ENCODE data around the gene BCOR.

DNA sequence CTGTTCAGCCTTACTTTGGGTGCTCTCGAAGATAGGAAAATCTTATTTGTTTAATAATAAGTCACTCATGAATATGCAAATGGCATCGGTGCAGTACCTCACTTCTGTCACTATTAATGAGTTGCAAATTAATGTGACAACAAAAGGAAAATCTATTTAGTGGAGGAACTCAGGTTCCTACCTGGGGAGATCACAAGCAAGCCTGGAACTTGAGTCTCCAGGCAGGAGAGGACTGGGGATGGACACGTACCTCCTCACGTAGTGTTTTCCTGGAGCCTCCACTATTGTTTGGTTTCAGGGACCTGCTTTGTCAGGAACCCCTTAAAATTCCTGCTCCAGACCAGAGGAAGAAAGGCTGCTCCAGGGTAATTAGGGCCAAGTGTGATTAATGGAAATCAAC lies 82.1 kb downstream of the BCOR start:
- TF ChIP-seq EZH2 (IDR thresholded peaks at IDR 0.05; ENCODE audit: low read depth, low read length, severe bottlenecking) (no peak), TEAD4 (IDR thresholded peaks at IDR 0.05; ENCODE audit: low read depth, low read length) (no peak), MAX (IDR thresholded peaks at IDR 0.05) (no peak), POLR2A (IDR thresholded peaks at IDR 0.05; ENCODE audit: control extremely low read depth in 1 of 2, low read depth in 2 of 2, low read length in 2 of 2) (no peak), FOSL1 (IDR thresholded peaks at IDR 0.05; ENCODE audit: insufficient read depth, low read depth, low read length) (no peak), CTCF (IDR thresholded peaks at IDR 0.05; ENCODE audit: control extremely low read depth in 1 of 3, insufficient read depth in 1 of 3, low read depth in 1 of 3, low read length in 3 of 3) (no peak), YY1 (IDR thresholded peaks at IDR 0.05; ENCODE audit: low read depth, low read length) (no peak), SRF (IDR thresholded peaks at IDR 0.05; ENCODE audit: low read depth, low read length) (no peak), SIX5 (IDR thresholded peaks at IDR 0.05; ENCODE audit: low read depth, low read length) (no peak)

Data from H1 (cell line).